G401.6 (cell line): ENCODE results near the gene CIAO1.
"Not testable (repeated sequence)": the region's sequence is repeated elsewhere in the genome, so short reads cannot be mapped to it uniquely, and the experiment has no call there.

ENCODE experiments used
- FAIRE-seq: peaks from 2 replicates; lab custom pipeline; 2012; peaks lifted over from hg19 to GRCh38; lab: Jason Lieb, UNC

Gene CIAO1

GRCh38 chr2:96276787-96277499, 10.9 kb downstream of the CIAO1 start:
- FAIRE-seq = no peak

- no peak for FAIRE-seq
Observed at GRCh38 chr2:96287273-96287856, 21.3 kb downstream of the CIAO1 start.

GRCh38 chr2:96291751-96292150, 25.7 kb downstream of the CIAO1 start:
- FAIRE-seq = no peak

- not testable (repeated sequence) for FAIRE-seq
Observed at GRCh38 chr2:96294271-96294670, 28.2 kb downstream of the CIAO1 start.

- no peak for FAIRE-seq
Observed at GRCh38 chr2:96296925-96297324, 30.9 kb downstream of the CIAO1 start.

- FAIRE-seq = no peak
Observed at GRCh38 chr2:96301865-96302264, 35.8 kb downstream of the CIAO1 start.

- no peak for FAIRE-seq
Observed at GRCh38 chr2:96304606-96305005, 38.6 kb downstream of the CIAO1 start.

GRCh38 chr2:96305091-96305978, 39.3 kb downstream of the CIAO1 start, which contains the start of gene SNRNP200:
SNRNP200 (minus strand) TSS chr2:96305546; CDS start chr2:96305437, 109 bp downstream.
- no peak for FAIRE-seq

GRCh38 chr2:96305979-96306308, 39.9 kb downstream of the CIAO1 start:
- FAIRE-seq = no peak

GRCh38 chr2:96306370-96306769, 40.3 kb downstream of the CIAO1 start:
- no peak for FAIRE-seq

GRCh38 chr2:96308248-96308647, 42.2 kb downstream of the CIAO1 start:
- FAIRE-seq = no peak

- FAIRE-seq = no peak
Observed at GRCh38 chr2:96315005-96315399, 49.0 kb downstream of the CIAO1 start.

- no peak for FAIRE-seq
Observed at GRCh38 chr2:96315400-96316071, 49.5 kb downstream of the CIAO1 start.

- FAIRE-seq = no peak
Observed at GRCh38 chr2:96316999-96317398, 51.0 kb downstream of the CIAO1 start.

GRCh38 chr2:96317584-96317997, 51.6 kb downstream of the CIAO1 start:
- FAIRE-seq = no peak

GRCh38 chr2:96318723-96319122, 52.7 kb downstream of the CIAO1 start:
- no peak for FAIRE-seq

GRCh38 chr2:96319396-96319795, 53.4 kb downstream of the CIAO1 start:
- FAIRE-seq = no peak

- FAIRE-seq = no peak
Observed at GRCh38 chr2:96320326-96320725, 54.3 kb downstream of the CIAO1 start.

- no peak for FAIRE-seq
Observed at GRCh38 chr2:96320728-96321622, 55.0 kb downstream of the CIAO1 start.
